Tibial artery (tissue), 4 donors: ENCODE results near the gene TTC21A.

ENCODE experiments used
- DNase-seq, 2 donors: peaks; one replicate each; pipeline ENCODE4 v3.0.0-alpha.2; 2019
- H3K27ac ChIP-seq, 2 donors: fragments of 200-600 bp; sonication (generic) in 1 of 2; 1 replicate in 1 of 2; 2 replicates in 1 of 2; pipeline ENCODE4 v1.5.1; 2018 to 2019; ENCODE audit warnings: mild to moderate bottlenecking in 1 of 2
- H3K27me3 ChIP-seq, 2 donors: fragments of 200-600 bp; sonication (generic) in 1 of 2; one replicate each; pipeline versions ENCODE4 v1.5.1 to v1.6.0; 2016 to 2019
- H3K36me3 ChIP-seq, 3 donors: fragments of 200-600 bp; sonication (generic) in 2 of 3; one replicate each; pipeline ENCODE4 v1.5.1; 2016 to 2019; ENCODE audit warnings: mild to moderate bottlenecking in 2 of 3
- H3K4me1 ChIP-seq, 4 donors: fragments of 200-600 bp; sonication (generic) in 2 of 4; 1 replicate in 3 of 4; 2 replicates in 1 of 4; pipeline ENCODE4 v1.5.1; 2016 to 2019
- H3K4me3 ChIP-seq, 2 donors: fragments of 200-600 bp; sonication (generic) in 1 of 2; 1 replicate in 1 of 2; 2 replicates in 1 of 2; pipeline ENCODE4 v1.5.1; 2018 to 2019; ENCODE audit warnings: mild to moderate bottlenecking in 2 of 2
- H3K9me3 ChIP-seq, 3 donors: fragments of 200-600 bp; sonication (generic) in 1 of 3; one replicate each; pipeline ENCODE4 v1.5.1; 2016 to 2019
- intact Hi-C: fragments of 100-400 bp; cut with DNase I; formaldehyde crosslinking; loops from one replicate; pipeline ENCODE4 v1.15.0; 2023; ENCODE audit warnings: low total_unique reads
- TF ChIP-seq, protein P1 (sequence below), 2 experiments: fragments of 200-600 bp in 1 of 2; fragments of 450-650 bp in 1 of 2; IDR thresholded peaks; one replicate each; pipeline ENCODE4 v1.5.1; 2017 to 2019; ENCODE audit warnings: antibody characterized with exemption in 2 of 2, mild to moderate bottlenecking in 1 of 2, moderate library complexity in 1 of 2

TTC21A gene

DNA sequence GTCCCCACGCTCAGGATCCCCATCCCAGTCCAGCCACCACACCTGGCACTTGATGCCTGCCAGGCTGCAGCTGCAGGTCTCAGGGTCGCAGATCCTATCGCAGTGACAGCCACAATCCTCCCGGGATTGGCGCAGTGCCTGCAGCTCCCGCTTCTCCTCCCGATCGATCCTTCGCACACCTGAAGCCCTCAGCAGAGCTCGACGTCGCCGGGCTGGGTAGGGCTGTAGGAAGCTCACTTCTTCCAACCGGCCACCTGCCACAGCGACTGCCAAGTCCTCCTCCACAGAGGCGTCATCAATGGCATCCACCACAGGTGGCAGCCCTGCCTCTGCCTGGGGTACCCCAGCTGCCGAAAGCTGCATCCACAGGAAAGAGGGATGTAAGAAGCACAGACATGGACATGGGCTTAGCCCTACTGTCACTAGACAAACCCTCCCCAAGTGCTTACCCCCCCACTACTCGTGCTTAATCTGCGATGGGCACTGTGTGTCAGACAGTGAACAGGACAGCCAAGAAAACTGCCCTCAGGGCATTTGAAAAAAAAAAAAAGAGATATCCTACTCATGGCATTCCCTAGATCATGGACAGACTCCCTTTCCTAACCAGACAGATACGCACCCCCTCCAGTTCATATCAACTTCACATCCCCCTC lies 36.7 kb downstream of the TTC21A start:
- TF ChIP-seq, protein P1, sequence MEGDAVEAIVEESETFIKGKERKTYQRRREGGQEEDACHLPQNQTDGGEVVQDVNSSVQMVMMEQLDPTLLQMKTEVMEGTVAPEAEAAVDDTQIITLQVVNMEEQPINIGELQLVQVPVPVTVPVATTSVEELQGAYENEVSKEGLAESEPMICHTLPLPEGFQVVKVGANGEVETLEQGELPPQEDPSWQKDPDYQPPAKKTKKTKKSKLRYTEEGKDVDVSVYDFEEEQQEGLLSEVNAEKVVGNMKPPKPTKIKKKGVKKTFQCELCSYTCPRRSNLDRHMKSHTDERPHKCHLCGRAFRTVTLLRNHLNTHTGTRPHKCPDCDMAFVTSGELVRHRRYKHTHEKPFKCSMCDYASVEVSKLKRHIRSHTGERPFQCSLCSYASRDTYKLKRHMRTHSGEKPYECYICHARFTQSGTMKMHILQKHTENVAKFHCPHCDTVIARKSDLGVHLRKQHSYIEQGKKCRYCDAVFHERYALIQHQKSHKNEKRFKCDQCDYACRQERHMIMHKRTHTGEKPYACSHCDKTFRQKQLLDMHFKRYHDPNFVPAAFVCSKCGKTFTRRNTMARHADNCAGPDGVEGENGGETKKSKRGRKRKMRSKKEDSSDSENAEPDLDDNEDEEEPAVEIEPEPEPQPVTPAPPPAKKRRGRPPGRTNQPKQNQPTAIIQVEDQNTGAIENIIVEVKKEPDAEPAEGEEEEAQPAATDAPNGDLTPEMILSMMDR (IDR thresholded peaks at IDR 0.05), result no peak
- DNase-seq, result peak in 1 of 2 donors; percentile 64
- H3K27me3 ChIP-seq, result no peaks in the 10 kb centered on the region
- H3K4me3 ChIP-seq, result no peak overlapping the region
- H3K27ac ChIP-seq, result no peak overlapping the region
- peaks cover 0 to 91% (median 72%) of the 10 kb centered on the region in 4 donors for H3K4me1 ChIP-seq
- intact Hi-C loops, result no loop called here
- H3K36me3 ChIP-seq, result peaks cover 34 to 66% (median 63%) of the 10 kb centered on the region in 3 donors
- no peaks in the 10 kb centered on the region for H3K9me3 ChIP-seq

DNA sequence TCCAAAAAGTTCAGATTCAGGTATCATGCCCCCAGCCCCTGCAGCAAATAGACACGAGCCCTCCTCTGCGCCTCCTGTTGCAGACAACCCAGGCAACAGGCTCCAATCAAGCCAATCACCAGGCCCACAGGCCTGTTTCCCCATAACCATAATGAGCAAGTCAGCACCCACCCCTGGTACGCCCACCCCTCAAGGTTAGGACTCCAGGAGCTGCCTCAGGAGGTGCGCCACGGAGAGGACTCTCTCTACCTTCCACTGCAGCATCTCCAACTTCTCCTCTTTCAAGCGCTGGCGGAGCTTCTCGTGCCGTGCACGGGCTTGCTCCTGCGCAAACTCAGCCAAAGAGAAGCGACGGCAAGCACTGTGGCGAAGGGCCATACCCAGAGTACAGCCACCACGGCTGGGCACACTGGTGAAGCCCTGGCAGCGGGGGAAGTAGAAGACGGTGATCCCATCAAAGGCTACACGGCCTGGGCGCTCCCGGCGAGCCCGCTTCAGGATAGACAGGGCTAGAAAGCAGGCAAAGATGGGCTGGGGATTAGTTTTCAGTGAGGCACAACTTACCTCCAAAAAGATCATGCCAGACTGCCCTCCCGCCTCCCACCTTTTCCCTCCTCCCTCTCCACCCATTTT lies 37.4 kb downstream of the TTC21A start:
- peak overlapping the region; percentile 98 to 100 for H3K27ac ChIP-seq
- TF ChIP-seq, protein P1 (IDR thresholded peaks at IDR 0.05), result no peak
- H3K4me3 ChIP-seq, result no peak overlapping the region
- peaks cover 0 to 92% (median 73%) of the 10 kb centered on the region in 4 donors for H3K4me1 ChIP-seq
- H3K27me3 ChIP-seq, result no peaks in the 10 kb centered on the region
- intact Hi-C loops, result no loop called here
- peak in 1 of 2 donors; percentile 62 for DNase-seq
- H3K36me3 ChIP-seq, result peaks cover 34 to 66% (median 63%) of the 10 kb centered on the region in 3 donors
- H3K9me3 ChIP-seq, result no peaks in the 10 kb centered on the region

DNA sequence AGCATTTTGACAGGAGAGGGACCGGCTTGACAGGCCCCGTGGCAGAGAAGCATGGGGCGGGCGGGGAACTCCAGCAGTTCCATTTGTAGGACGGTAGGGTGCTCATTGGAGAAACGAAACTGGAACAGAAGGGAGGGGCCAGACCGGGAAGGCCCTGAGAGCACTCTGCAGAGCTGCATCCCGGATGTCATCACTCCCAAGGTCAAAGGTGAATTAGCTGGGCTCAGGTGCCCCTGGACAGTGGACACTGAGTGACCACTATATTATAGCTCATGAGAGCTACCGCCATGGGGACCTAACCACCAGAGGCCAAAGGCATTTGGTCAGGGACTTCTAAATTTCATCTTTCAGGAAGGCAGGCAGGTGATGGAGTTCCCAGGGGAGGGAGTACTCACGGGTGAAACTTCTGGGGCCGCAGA lies 38.6 kb downstream of the TTC21A start:
- peak overlapping the region in 1 of 2 donors; percentile 42 for H3K4me3 ChIP-seq
- intact Hi-C loops, result no loop called here
- H3K9me3 ChIP-seq, result no peaks in the 10 kb centered on the region
- peaks cover 0 to 92% (median 76%) of the 10 kb centered on the region in 4 donors for H3K4me1 ChIP-seq
- peak in 1 of 2 donors; percentile 79 for DNase-seq
- no peaks in the 10 kb centered on the region for H3K27me3 ChIP-seq
- peak overlapping the region; percentile 98 to 100 for H3K27ac ChIP-seq
- H3K36me3 ChIP-seq, result peaks cover 34 to 55% (median 55%) of the 10 kb centered on the region in 3 donors
- TF ChIP-seq, protein P1 (IDR thresholded peaks at IDR 0.05), result peak; percentile 11 to 21

DNA sequence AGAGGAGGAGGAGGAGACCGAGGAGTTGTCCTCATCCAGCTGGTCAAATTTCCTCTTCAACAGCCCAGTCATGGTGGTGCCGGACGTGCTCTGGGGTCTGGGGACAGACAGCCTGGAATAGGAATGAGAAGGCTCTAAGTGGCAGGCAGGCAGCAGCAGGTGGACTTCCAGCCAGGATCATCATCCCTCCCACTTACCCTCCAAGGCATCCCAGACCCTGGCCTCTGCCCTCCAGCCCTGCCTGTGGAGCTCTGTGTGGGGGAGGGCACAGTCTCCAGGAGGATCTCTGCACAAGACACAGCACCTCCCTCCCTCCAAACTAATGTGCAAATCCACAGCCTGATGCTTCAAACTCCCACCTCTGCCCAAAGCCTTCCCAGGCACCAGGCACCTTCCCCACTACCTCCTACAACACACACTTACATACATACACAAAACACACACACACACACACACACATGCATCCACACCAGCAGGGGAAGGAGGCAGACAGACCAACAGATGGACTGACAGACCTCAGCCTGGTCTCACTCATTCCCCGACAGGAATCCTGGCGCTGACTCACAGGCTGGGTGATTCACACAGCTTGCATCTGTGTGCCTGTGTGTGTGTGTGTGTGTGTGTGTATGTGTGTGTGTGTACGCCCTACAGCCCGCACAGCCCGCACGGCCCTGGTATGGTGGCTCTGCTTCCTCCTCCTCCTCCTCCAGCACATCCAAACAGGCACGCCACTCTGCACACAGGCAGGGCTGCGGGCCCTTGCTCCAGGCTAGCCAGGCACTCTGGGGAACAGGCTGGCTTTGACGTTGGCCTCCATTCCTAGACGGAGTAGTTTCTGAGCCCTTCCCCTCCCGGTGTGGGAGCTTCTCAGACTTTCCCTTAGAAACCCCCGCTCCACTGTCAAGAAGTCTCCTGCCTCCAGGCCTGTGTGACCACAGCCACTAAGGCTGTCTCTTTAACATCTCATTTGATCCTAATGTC lies 39.4 kb downstream of the TTC21A start:
- Histone ChIP-seq H3K27me3 (no peaks in the 10 kb centered on the region), H3K36me3 (peaks cover 34 to 47% (median 47%) of the 10 kb centered on the region in 3 donors), H3K4me3 (peak overlapping the region; percentile 21 to 42), H3K9me3 (no peaks in the 10 kb centered on the region), H3K27ac (peak overlapping the region; percentile 98 to 100), H3K4me1 (peaks cover 0 to 92% (median 73%) of the 10 kb centered on the region in 4 donors)
- peak; percentile 89 to 94 for DNase-seq
- TF ChIP-seq, protein P1 (IDR thresholded peaks at IDR 0.05), result peak in 1 of 2 experiments; percentile 24
- intact Hi-C loops, result no loop called here

DNA sequence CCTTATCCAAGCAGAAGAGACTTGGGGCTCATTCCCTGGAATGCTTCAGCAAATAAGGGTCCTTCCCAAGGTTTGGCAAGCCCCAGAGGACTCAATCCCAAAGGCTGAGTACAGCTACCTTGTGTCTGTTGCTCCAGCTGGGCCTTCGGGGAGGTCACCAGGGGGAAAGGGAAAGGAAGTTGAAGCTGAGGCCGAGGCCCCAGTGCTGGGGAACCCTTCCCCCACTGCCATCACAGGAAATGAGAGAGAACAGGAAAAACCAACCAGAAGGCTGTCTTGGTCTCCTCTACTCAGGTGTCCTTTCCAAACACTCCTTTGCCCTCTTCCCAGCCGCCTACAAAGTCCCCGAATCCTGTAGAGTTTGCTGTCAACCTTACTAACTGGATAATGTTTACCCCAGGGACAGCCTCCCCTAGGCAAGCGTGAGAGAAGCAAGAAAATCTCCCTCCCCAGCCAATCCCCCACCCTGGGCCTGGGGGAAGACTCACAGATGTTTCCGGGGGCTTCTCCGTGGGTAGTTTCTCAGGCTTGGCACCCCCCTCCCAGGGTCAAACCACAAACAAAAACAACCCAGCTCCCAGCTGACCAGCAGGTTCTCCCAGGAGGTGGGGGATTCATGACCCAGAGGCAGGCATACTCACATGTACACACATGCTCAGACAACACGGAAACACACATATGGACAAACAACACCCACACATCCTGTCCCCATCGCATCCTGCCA lies 40.4 kb downstream of the TTC21A start:
- peak in 1 of 2 donors; percentile 72 for DNase-seq
- no peaks in the 10 kb centered on the region for H3K9me3 ChIP-seq
- peak overlapping the region; percentile 98 to 100 for H3K27ac ChIP-seq
- intact Hi-C loops, result no loop called here
- peaks cover 0 to 83% (median 67%) of the 10 kb centered on the region in 4 donors for H3K4me1 ChIP-seq
- TF ChIP-seq, protein P1 (IDR thresholded peaks at IDR 0.05), result no peak
- H3K36me3 ChIP-seq, result peaks cover 25 to 37% (median 37%) of the 10 kb centered on the region in 3 donors
- peak overlapping the region; percentile 21 to 42 for H3K4me3 ChIP-seq
- no peaks in the 10 kb centered on the region for H3K27me3 ChIP-seq
